Hippocampal formation (tissue), 2 donors: ENCODE results near the gene CAMK2D.

Experiments used
- DNase-seq, 2 donors: peaks; one replicate each; lab custom pipeline; 2025; lab: John Stamatoyannopoulos, UW

Gene CAMK2D

DNA sequence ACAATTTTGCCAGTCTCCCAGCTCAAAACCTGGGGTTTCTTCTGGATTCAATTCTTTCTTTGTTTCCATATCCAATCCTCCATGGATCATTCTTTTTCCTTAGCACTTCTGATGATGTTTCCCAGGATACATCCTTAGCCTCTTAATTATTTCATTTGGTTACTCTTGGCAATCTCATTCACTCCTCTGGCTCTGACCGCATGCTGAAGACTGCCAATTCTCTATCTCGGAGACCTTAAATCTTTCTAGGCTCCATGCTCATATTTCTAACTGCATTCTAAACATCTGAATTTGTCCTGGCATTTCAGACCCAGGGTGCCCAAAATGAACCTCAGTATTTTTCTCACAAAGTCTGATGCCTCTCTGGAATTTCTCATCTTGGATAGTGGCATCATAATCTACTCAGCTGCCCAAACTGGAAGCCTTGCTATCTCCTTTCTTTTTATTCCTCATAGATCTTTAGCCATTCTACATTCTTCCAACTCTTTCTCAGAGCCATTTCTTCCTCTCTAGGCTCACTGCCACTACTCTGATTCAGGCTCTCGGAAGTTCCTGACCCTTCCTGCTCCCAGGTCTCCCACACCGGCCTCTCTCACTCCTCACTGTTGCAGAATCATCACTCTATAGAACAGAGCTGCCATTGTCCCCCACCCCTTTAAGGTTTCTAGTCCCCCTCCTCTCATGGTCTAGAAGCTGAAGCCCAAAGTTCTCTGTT is 290.2 kb downstream of the CAMK2D start:
- no peak for DNase-seq

DNA sequence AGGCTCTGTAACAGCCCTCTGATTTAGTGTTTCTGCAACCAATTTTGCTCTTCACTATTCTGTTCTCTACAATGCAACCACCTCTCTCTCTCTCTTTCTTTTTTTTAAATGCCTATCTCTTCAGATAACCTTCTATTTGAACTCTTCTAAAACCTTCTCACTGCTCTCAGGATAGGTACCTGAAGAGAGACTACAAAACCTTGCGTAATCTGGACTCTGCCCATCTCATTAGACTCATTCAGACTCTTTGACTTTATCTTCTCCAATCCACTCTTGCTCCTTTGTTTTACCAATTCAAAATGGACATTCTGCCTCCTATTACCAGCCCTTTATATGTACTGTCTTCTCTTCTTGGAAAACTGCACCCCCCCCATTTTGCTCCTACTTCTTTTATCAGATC is 291.6 kb downstream of the CAMK2D start:
- DNase-seq: no peak

DNA sequence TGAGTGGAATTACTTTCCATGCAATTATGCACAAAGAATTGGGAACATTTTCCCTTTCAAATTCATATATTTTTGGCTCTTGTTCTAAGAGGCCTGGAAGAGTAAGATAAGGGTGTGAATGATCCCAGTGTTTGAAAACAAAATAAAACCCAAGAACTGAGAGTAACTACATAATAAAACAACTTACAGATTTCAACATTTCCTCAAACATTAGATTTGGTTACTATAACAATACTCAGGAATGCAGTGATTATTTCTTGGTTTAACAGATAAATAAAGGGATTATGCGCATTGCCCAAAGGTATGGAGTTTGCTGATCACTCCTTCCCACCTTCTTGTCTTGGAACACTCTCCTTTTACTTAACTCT is 292.5 kb downstream of the CAMK2D start:
- DNase-seq: no peak

DNA sequence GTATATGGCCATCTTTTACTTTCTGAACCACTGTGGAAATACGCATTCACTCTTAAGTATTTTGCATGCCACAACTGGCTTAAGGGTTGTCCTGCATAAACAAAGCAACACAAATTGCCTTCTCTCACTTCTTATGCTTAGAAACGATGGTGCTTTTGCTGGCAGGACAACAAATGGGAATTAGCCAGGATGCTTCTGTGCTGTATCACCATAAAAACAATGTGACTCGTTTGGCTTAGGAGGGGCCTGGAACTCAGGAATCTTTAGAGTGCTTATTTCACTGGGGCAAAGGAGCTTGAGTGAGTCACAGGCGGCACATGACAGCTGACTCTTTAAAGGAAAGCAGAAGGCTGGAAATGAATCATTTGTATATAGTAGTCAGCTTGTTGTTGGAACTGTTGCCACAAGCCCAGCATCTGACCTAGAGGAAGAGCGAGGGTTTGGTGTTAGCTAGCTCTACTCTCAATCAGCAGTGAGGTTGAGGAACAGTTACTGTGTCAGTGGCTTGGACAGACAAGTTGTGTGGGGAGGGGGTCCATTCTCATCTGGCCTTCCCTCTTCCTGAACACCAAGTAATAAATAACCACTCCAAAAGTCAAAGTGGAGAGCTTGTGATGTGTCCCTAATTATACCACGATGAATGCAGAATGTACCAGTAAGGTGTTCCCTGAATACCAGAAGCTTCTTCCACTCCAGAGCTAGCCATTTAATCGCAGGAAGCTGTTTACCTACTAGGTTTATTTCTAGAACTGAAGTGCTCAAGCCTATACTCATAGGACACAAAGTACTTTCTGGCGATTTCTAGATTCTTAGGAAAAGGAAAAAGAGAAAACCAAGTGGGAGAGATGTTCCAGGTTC is 293.1 kb downstream of the CAMK2D start:
- DNase-seq: peak in 1 of 2 donors; percentile 46

DNA sequence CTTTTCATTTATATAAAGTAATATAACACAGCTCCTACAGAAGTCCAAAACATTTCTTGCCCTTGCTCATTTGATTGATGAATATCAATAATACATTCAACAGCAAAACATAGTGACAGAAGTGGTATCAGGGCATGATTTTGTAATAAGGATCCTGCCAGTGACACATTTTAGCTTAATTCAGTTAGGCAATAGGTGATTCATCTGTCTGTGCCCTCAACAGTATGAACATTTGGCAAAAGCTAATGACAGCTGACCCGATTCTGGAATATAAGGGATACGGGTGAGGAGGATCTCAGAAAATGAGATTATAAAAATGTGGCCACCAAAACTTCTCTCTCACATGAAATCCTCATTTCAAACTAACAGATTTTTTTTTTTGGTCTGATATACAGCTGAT is 294.0 kb downstream of the CAMK2D start:
- no peak for DNase-seq

DNA sequence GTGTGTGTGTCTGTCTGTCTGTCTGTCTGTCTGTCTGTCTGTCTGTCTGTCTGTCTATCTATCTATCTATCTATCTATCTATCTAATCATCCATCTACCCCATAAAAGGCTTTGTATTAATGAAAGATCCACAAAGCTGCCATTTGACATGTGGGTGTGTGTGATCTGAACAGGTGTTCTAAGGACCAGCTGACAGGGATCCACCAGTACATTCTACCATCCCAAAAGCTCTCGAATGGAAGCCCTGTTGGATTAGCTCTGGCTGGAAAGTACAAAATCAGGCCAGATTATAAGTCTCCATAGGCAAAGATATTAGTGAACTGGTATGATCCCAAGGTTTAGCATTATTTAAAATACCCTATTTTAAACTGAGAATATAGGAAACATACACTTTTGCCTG is 299.3 kb downstream of the CAMK2D start:
- no peak for DNase-seq

DNA sequence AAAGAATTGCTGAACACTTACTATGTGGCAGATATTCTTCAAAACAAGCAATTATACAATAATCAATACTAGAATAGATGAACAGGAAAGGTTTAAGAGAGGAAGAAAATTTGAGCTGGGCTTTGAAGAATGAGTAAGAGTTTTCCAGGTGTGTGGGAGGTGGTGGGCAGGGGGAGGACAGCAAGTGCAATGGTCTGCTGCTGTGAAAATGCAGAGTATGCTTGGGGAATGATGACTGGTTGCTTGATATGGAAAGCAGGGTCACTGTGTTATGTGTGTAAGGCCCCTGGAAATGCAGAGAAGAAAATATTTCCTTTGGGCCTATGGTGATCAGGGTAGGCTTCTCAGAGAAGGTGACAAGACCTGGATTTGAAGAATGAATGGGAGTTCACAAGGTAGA is 300.3 kb downstream of the CAMK2D start:
- no peak for DNase-seq

DNA sequence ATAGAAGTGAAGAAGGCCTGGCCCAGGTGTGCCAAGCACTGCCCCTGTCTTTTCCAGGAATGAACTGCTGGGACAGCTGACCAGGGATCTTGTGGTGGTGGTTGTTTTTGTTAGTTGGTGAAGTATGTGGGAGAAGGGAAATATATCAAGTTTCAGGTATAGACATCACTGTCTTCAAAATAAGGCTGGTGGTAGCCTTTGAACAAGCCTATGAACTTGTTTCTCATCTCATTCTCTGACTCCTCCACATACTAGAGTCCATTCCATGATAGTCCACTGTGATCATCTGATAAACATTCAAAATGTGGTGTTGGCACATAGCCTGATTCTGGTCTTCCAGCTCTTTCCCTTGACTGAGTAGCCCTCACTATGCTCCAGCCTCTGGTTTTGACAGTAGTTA is 303.7 kb downstream of the CAMK2D start:
- no peak for DNase-seq

DNA sequence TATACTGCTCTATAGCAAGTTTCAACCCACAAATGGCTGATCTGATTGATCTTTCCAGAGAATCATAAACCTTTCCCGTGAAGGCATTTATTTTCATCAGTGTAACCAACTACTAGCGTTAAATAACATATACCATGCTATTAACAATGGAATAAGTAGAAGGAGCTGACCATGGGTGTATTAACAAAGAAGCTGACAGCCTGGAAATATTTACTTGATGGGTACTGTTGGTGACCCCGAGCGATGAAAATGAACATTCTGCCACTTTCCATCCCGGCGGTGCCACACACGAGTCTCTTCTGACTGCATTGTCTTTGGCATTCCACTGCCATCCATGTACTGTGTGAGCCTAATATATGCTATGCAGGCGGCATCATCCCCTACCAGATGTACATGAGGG is 304.4 kb downstream of the CAMK2D start:
- DNase-seq: no peak

DNA sequence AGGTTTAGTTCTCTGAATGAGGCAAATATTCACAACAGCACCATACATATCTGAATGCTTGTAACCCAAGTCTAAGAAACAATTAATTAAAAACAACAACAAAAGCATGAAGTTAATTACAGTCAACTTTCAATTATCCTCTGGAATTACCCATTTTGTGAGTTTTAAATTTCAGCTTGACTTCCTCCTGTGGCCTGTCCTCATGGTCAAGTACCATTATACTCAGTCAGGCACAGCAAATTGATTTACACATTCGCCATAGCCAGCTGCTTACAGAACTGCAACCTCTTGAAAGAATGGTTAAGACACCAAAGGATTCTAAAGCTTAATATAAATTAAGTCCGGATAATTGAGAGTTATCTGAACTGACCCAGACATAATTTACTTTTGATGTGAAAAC is 306.5 kb downstream of the CAMK2D start:
- no peak for DNase-seq

DNA sequence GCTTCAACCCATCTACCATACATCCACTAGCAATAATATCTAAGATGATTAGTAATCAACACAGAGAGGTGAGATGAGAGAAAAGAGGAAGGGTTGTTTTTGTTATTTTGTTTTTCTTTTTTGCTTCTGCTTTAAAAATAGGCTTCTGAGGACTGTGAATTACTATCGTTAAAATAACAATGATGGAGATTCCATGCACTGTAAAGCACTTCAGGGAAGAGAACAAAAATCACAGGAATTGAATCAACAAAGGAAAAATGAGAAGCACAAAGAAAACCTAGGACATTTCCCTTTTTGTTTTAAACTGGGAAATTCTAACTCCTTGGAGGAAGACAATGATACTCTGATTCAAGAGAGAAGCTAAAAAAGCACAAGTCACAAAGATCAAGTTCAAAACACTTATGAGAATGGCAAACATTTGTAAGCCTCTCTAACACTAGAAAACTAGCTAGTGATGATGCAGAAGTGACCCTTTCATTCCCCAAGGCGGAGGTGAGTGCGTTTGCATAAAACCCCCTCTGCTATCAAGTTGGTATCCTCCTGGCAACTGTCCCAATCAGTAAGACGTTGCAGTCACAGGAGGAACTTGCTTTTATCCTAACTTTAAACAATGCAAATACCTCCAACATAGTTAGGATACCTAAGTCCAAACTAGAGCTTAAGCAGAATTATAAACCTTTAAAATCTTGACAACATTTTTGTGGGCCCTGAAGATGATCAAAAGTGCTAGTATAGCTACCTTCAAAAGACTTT is 308.5 kb downstream of the CAMK2D start:
- no peak for DNase-seq

DNA sequence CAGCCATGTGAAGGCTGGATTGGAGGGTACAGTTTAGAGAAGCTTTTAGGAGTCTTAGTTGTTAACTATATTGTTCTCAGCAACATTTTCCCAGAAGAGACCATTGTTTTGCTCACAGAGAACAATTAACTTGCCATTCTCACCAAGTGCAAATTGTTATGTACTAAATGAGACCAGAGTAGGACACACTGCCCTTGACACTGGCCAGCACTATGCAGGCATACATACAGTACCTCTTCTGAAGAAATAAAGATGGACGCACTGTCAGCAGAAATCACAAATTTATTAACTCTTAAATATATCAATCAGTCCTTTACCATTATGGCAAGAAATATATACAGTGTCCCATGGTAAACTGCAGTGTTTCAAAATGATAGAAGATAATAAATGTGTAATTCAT is 309.4 kb downstream of the CAMK2D start:
- no peak for DNase-seq

DNA sequence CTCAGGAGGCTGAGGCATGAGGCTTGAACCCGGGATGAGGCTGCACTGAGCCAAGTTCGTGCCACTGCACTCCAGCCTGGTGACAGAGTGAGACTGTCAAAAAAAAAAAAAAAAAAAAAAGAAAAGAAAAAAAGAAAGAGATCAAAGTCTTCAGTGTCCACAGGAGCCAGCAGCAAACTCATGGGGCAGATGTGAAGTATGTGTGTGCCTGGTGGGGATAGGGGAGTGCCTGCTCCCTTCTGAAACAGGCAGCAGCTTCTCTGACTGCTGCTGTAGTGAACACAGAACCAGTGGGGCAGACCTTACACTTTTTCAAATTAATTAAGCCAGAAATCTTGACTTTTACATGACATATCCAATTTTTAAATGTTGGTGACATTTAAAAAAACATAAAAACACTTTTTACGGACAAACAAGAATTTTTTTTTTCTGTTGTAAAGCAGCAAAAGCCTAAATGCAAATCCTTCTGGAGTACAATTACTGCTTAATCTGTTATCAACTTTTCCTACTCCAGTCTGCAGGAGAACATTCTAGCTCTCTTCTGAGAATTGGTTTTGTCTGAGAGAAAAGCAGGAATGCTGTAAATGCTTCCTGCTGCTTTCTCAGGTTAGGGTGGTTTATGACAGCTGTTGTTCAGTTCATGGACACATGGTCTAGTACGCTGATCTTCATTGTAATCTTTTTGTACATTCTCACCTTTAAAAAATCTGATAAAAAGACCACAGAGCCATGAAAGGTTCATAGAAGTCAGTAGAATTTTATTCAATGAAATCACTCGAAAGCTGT is 311.1 kb downstream of the CAMK2D start:
- DNase-seq: no peak

DNA sequence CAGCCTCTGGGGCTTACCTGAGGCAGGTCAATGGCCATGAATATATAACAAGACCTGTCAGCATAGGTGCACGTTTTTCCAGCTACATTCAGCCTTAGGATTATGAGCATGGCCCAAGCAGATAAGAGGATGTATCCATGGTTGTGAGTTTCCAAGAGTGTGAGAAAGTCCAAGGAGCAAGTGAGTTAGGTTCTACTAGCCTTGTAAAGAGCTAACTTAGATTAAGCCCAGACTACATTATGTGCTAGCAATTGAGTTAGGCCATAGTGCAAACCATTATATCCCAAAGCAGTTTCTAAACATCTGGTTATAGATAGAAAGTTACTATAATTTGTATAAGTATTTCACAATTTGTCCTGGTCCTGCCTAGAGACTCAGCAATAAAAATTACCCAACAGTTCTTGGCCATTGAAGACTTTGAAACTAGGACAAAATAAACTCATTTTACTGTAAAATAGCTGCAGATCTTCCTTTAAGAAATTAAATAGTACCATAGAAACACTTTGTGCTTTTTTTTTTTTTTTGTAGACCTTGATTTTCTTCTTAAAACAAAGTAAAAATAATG is 312.0 kb downstream of the CAMK2D start:
- no peak for DNase-seq

DNA sequence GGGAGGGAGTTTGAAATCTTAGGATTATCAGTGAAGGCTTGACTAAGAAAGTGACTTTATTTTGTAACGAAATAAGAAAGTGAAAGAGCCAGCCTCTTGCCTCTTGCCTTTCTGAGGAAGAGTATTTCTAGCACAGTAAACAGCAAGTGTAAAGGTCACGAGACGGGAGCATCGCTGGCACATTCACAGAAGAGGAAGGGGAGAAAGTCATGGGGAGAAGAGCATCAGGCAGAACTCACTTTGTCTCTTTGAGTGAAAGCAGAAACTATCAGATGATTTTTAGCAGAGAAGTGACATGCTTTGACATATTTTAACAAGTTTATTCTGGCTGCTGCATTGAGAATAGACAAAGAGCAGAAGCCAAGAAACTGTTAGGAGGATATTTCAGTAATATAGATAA is 313.8 kb downstream of the CAMK2D start:
- DNase-seq: no peak

DNA sequence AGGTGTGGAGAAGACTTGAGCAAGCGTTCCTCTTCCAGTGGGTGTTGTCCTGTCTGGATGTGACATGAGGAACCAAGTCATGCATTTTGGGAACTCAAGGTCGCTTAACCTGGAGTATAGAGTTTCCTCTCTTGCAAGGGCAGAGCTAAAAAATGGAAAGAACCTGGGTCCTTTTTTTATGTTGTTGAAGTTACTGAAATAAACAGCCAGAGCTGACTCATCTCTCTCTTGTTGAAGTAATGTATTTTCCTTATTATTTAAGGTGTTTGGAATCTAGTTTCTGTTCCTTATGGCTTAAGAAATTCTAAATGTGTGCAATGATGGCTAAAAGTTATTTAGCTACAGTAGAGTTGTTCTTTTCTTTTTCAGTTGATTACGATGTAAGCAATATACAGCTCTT is 314.5 kb downstream of the CAMK2D start:
- no peak for DNase-seq

DNA sequence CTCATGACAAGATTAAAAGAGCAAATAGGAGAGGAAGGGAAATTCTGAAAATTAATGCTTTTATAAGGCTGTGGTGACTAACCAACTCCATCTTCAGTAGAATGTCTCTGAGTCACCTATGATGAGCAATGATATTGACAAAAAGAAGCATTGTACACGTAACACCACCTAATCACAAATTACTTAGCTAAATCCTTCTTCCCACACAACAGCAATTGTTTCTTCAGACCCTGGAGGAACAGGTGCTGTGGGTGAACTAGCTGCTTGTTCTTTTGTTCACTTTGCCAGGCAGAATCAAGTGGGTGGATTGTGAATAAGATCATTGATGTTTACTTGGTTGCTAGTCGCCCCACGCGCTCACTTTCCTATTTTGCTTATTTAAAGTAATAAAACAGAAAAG is 315.5 kb downstream of the CAMK2D start:
- DNase-seq: no peak

DNA sequence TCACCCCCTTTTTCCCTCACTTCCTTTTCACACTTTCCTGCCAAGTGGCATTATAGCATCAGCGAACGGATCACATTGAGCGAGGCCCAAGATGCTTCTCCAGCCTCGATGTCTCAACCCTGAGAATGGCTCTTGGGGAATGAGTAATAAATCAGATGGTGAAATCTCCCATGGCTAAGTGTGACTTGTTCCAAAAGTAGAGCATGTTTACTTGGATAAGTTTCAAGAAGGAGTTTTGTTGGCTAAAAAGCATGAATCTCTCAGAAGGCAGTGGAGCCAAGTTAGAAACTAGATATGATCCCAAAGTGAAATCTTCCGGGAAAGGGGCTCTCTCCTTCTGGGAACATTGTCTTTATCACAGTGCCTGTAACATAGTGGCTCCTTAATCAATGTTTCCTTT is 316.3 kb downstream of the CAMK2D start:
- DNase-seq: no peak

DNA sequence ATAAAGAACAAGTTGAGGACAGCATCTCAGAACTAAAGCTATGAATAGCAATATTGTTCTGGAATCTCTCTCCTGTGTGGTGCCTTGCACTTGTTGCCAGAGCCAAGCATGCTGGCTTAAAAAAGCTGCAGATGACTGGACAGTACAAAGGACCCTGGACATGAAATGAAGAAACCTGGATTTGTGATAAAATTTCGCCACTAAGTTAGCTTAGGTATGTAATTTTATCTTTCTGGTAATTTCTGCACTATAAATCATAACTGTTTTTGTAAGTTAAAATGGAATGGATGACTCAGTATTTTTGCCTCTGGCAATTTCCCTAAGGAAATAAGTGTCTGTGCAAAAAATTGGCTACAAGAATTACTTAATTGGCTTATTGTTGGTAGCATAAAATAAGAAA is 317.2 kb downstream of the CAMK2D start:
- DNase-seq: no peak

DNA sequence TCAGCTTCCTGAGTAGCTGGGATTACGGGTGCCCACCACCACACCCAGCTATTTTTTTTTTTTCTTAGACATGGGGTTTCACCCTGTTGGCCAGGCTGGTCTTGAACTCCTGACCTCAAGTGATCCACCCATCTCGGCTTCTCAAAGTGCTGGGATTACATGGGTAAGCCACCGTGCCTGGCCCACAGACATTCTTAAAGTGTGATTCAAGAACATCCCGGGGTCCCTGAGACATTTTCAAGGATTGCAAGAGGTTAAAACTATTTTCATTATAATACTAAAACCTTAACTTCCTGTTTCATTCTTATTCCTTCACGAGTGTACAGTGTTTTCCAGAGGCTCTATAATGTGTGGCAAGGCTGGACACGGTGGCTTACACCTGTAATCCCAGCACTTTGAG is 318.7 kb downstream of the CAMK2D start:
- no peak for DNase-seq

DNA sequence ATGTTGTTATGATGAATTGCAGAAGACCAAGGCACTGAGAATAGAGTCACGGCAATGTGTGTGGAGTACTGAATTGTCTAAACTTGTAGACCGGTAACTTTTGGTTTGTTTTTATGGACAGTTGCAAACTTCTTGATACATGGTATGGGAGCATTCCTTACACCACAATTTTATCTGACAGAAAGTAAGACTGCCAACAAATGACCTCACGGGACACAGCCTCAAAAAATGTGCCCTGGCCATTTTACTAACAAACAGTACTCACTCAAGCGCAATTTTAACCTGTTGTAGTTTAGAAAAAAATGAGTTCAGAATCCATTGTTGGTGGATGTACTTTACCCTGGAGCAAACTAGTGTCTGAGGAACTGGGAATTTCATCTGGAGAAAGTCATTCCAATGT is 321.2 kb downstream of the CAMK2D start:
- no peak for DNase-seq

DNA sequence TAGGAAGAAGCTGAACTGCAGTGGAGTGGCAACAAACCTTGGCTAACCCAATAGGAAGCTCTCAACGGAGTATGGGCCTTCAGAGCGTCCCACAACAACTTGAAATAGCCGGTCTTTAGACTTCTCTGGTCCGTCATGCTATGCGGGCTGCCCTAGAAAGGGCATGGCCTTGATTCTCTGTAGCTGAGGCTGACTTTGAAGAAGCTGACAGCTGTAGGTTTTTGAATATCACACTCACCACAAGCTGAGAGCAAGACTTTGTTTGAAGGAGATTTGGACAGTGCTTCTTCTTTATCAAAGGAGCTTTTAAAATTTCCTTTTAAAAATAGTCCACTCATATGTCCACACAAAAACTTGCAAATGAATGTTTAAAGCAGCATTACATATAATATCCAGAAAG is 322.9 kb downstream of the CAMK2D start:
- no peak for DNase-seq
